H9 (cell line): Measurements from ENCODE around the gene RERG. TPM values are rescaled to one million over a fixed set of nuclear protein-coding genes. Genes with fewer than 3 reads are reported as not detected.

Source experiments
- DNase-seq: peaks from one replicate; pipeline ENCODE4 v3.0.0-alpha.2; 2017
- H2AFZ ChIP-seq: one replicate; pipeline ENCODE4 v1.6.1; 2013; ENCODE audit warnings: mild to moderate bottlenecking, low read length, control low read depth, moderate library complexity
- H2AK5ac ChIP-seq: 2 replicates; pipeline ENCODE4 v1.6.1; 2013; ENCODE audit warnings: low read length, control low read depth, mixed read lengths; ENCODE audit not compliant: insufficient read length
- H2BK120ac ChIP-seq: one replicate; pipeline ENCODE4 v1.6.1; 2013; ENCODE audit warnings: low read depth, mild to moderate bottlenecking, low read length, control low read depth, inconsistent platforms; ENCODE audit not compliant: poor library complexity, severe bottlenecking
- H2BK12ac ChIP-seq: 2 replicates; pipeline ENCODE4 v1.6.1; 2013; ENCODE audit warnings: low read length, control low read depth, mixed read lengths, low read depth; ENCODE audit not compliant: insufficient read length
- H2BK15ac ChIP-seq: 2 replicates; pipeline ENCODE4 v1.6.1; 2013; ENCODE audit warnings: low read depth, low read length, control low read depth
- H2BK20ac ChIP-seq: one replicate; pipeline ENCODE4 v1.6.1; 2013; ENCODE audit warnings: low read depth, mild to moderate bottlenecking, low read length, control low read depth, inconsistent platforms; ENCODE audit not compliant: poor library complexity, severe bottlenecking
- H2BK5ac ChIP-seq: 2 replicates; pipeline ENCODE4 v1.6.1; 2013; ENCODE audit warnings: low read length, control low read depth, mixed read lengths; ENCODE audit not compliant: insufficient read length
- H3K14ac ChIP-seq: 2 replicates; pipeline ENCODE4 v1.6.1; 2013; ENCODE audit warnings: low read length, control low read depth; ENCODE audit not compliant: insufficient read depth
- H3K18ac ChIP-seq: 2 replicates; pipeline ENCODE4 v1.6.1; 2013; ENCODE audit warnings: low read depth, mild to moderate bottlenecking, mixed read lengths, low read length, control low read depth; ENCODE audit not compliant: insufficient read length
- H3K23ac ChIP-seq: 2 replicates; pipeline ENCODE4 v1.6.1; 2013; ENCODE audit warnings: low read length, control low read depth, mixed read lengths, low read depth; ENCODE audit not compliant: insufficient read length
- H3K23me2 ChIP-seq: 2 replicates; pipeline ENCODE4 v1.6.1; 2013; ENCODE audit warnings: low read depth, mild to moderate bottlenecking, mixed read lengths, low read length, control low read depth; ENCODE audit not compliant: insufficient read length, poor library complexity, severe bottlenecking
- H3K27ac ChIP-seq: 2 replicates; pipeline ENCODE4 v1.5.1; 2013; ENCODE audit warnings: low read length, control low read depth, mixed read lengths, low read depth; ENCODE audit not compliant: insufficient read length
- H3K27me3 ChIP-seq: 2 replicates; pipeline ENCODE4 v1.6.1; 2013; ENCODE audit warnings: low read length, control low read depth, inconsistent platforms; ENCODE audit not compliant: insufficient read depth
- H3K4ac ChIP-seq: 2 replicates; pipeline ENCODE4 v1.6.1; 2013; ENCODE audit warnings: low read depth, mild to moderate bottlenecking, control low read depth, inconsistent platforms, low read length, moderate library complexity
- H3K4me1 ChIP-seq: 2 replicates; pipeline ENCODE4 v1.6.1; 2013; ENCODE audit warnings: low read length, control low read depth, inconsistent platforms; ENCODE audit not compliant: insufficient read depth
- H3K4me2 ChIP-seq: 2 replicates; pipeline ENCODE4 v1.6.1; 2013; ENCODE audit warnings: low read length, control low read depth, mixed read lengths; ENCODE audit not compliant: insufficient read length, insufficient read depth
- H3K56ac ChIP-seq: 2 replicates; pipeline ENCODE4 v1.6.1; 2013; ENCODE audit warnings: low read depth, mild to moderate bottlenecking, mixed read lengths, low read length, control low read depth; ENCODE audit not compliant: insufficient read length
- H3K79me1 ChIP-seq: 2 replicates; pipeline ENCODE4 v1.6.1; 2013; ENCODE audit warnings: low read depth, mild to moderate bottlenecking, moderate library complexity, low read length, control low read depth, inconsistent platforms; ENCODE audit not compliant: insufficient read depth, poor library complexity, severe bottlenecking
- H3K79me2 ChIP-seq: 2 replicates; pipeline ENCODE4 v1.6.1; 2013; ENCODE audit warnings: low read length, control low read depth, inconsistent platforms; ENCODE audit not compliant: insufficient read depth
- H3K9ac ChIP-seq: 2 replicates; pipeline ENCODE4 v1.6.1; 2013; ENCODE audit warnings: low read length, control low read depth, mixed read lengths; ENCODE audit not compliant: insufficient read length; ENCODE audit errors: extremely low read depth
- H3K9me3 ChIP-seq: one replicate; pipeline ENCODE4 v1.6.1; 2013; ENCODE audit warnings: low read depth, low read length, inconsistent platforms; ENCODE audit not compliant: control insufficient read depth
- H3T11ph ChIP-seq: one replicate; pipeline ENCODE4 v1.6.1; 2013; ENCODE audit warnings: mild to moderate bottlenecking, low read length, control low read depth, inconsistent platforms
- H4K20me1 ChIP-seq: one replicate; pipeline ENCODE4 v1.6.1; 2013; ENCODE audit not compliant: control insufficient read depth, insufficient read length, insufficient read depth
- H4K5ac ChIP-seq: 2 replicates; pipeline ENCODE4 v1.6.1; 2013; ENCODE audit warnings: low read depth, mild to moderate bottlenecking, mixed read lengths, low read length, control low read depth; ENCODE audit not compliant: insufficient read length
- H4K8ac ChIP-seq: replicated peaks from 2 replicates; pipeline ENCODE4 v1.6.1; 2013; ENCODE audit warnings: low read length, control low read depth, mixed read lengths, low read depth; ENCODE audit not compliant: insufficient read length
- H4K91ac ChIP-seq: 2 replicates; pipeline ENCODE4 v1.6.1; 2013; ENCODE audit warnings: low read depth, mild to moderate bottlenecking, moderate library complexity, mixed read lengths, low read length, control low read depth; ENCODE audit not compliant: insufficient read length
- H3K27ac Mint-ChIP-seq, 3 experiments: 2 replicates in 2 of 3; 3 replicates in 1 of 3; pipeline ENCODE4 v1.8.0; 2020 to 2021; ENCODE audit warnings: mixed read lengths in 3 of 3, mild to moderate bottlenecking in 1 of 3, moderate library complexity in 1 of 3
- H3K27me3 Mint-ChIP-seq: 2 replicates; pipeline ENCODE4 v1.8.0; 2021; ENCODE audit warnings: low read depth, mild to moderate bottlenecking, moderate library complexity, mixed read lengths
- H3K36me3 Mint-ChIP-seq, 3 experiments: 2 replicates in 2 of 3; 3 replicates in 1 of 3; pipeline ENCODE4 v1.8.0; 2020 to 2021; ENCODE audit warnings: low read depth in 3 of 3, mixed read lengths in 3 of 3; ENCODE audit not compliant: insufficient read depth in 1 of 3
- H3K4me1 Mint-ChIP-seq, 2 experiments: 2 replicates each; pipeline ENCODE4 v1.8.0; 2020; ENCODE audit warnings: mixed read lengths in 2 of 2
- H3K4me3 Mint-ChIP-seq, 2 experiments: 2 replicates in 1 of 2; 3 replicates in 1 of 2; pipeline ENCODE4 v1.8.0; 2020 to 2021; ENCODE audit warnings: mild to moderate bottlenecking in 2 of 2, mixed read lengths in 2 of 2, moderate library complexity in 1 of 2
- H3K9me3 Mint-ChIP-seq, 2 experiments: 2 replicates in 1 of 2; 3 replicates in 1 of 2; pipeline ENCODE4 v1.8.0; 2020; ENCODE audit warnings: mild to moderate bottlenecking in 2 of 2, mixed read lengths in 2 of 2, moderate library complexity in 1 of 2
- total RNA-seq: library from RNA; stranded (reverse); gene quantifications from 2 replicates; pipeline ENCODE4 v1.2.1, GENCODE V29; 2021
- TF ChIP-seq, protein P1 (sequence below): fragments of 200-600 bp; sonication (generic); conservative IDR thresholded peaks from 3 replicates; pipeline ENCODE4 v1.8.0; 2021; ENCODE audit warnings: antibody characterized with exemption, mild to moderate bottlenecking

The RERG gene
- total RNA-seq, 1 experiment from 2014 or later = not detected

DNA sequence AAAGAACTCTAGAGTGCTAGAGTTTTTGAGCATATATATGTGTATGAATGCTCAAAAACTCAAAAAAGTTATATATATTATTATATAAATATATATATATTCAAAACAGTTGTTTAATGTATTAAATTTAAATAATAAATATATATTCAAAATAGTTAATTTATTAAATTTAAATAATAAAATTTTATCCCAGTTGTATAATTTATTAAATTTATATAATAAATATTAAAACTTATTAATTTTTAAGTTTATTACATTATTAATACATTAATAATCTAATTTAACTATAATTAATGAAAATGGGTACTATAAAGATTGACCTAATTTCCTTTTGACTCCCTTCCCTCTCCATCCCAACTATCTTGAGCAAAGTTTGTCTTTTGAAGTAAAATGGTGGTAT, 97.8 kb downstream of the RERG start:
- Histone ChIP-seq H2BK15ac (no peak overlapping the region), H3K9ac (no peak overlapping the region), H2BK20ac (no peak overlapping the region), H2BK12ac (no peak overlapping the region), H3K18ac (no peak overlapping the region), H4K8ac (no peak overlapping the region), H3K4ac (no peak overlapping the region), H2BK5ac (no peak overlapping the region), H3K27me3 (no peaks in the 10 kb centered on the region), H3K23ac (no peak overlapping the region), H3K23me2 (no peaks in the 10 kb centered on the region), H3T11ph (no peak overlapping the region), H3K14ac (no peak overlapping the region), H3K27ac (no peak overlapping the region), H2BK120ac (no peak overlapping the region), H3K79me2 (no peaks in the 10 kb centered on the region), H3K9me3 (no peaks in the 10 kb centered on the region), H2AFZ (no peak overlapping the region), H3K56ac (no peak overlapping the region), H4K20me1 (no peaks in the 10 kb centered on the region), H4K5ac (no peak overlapping the region), H3K4me1 (no peaks in the 10 kb centered on the region), H3K79me1 (no peaks in the 10 kb centered on the region), H3K4me2 (no peak overlapping the region), H2AK5ac (no peak overlapping the region), H4K91ac (no peak overlapping the region)
- no peak for DNase-seq
- H3K36me3 Mint-ChIP-seq = no peaks in the 10 kb centered on the region
- no peaks in the 10 kb centered on the region for H3K27me3 Mint-ChIP-seq
- no peak overlapping the region for H3K27ac Mint-ChIP-seq
- no peaks in the 10 kb centered on the region; a peak in 1 of 5 replicates for H3K9me3 Mint-ChIP-seq
- no peak overlapping the region for H3K4me3 Mint-ChIP-seq
- no peaks in the 10 kb centered on the region for H3K4me1 Mint-ChIP-seq
- TF ChIP-seq, protein P1, sequence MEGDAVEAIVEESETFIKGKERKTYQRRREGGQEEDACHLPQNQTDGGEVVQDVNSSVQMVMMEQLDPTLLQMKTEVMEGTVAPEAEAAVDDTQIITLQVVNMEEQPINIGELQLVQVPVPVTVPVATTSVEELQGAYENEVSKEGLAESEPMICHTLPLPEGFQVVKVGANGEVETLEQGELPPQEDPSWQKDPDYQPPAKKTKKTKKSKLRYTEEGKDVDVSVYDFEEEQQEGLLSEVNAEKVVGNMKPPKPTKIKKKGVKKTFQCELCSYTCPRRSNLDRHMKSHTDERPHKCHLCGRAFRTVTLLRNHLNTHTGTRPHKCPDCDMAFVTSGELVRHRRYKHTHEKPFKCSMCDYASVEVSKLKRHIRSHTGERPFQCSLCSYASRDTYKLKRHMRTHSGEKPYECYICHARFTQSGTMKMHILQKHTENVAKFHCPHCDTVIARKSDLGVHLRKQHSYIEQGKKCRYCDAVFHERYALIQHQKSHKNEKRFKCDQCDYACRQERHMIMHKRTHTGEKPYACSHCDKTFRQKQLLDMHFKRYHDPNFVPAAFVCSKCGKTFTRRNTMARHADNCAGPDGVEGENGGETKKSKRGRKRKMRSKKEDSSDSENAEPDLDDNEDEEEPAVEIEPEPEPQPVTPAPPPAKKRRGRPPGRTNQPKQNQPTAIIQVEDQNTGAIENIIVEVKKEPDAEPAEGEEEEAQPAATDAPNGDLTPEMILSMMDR = no peak
